GM19025 (cell line): ENCODE measurements around the gene CTSE.
A peak's percentile ranks its signal among the peaks of the same experiment; 100 is the strongest.
"Not testable (repeated sequence)": the region's sequence is repeated elsewhere in the genome, so short reads cannot be mapped to it uniquely, and the experiment has no call there.

ENCODE experiments used
- ATAC-seq: cut with Tn5 transposase; IDR thresholded peaks from one replicate; pipeline ENCODE4 v1.9.1; 2021; ENCODE audit warnings: mild to moderate bottlenecking, low read depth, moderate library complexity; ENCODE audit not compliant: unreplicated experiment

CTSE gene

GRCh38 chr1:206023695-206024094 is at the start of gene CTSE:
CTSE (minus strand) TSS chr1:206023895; CDS start chr1:206023791, 104 bp downstream.
- no peak for ATAC-seq

GRCh38 chr1:206070627-206071304 is 47.1 kb upstream of the CTSE start:
- no peak for ATAC-seq

GRCh38 chr1:206068314-206068713 is 44.6 kb upstream of the CTSE start:
- no peak for ATAC-seq

GRCh38 chr1:206067486-206068227 is 44.0 kb upstream of the CTSE start:
- ATAC-seq, result no peak

- ATAC-seq, result peak; percentile 80
Measured at GRCh38 chr1:206066479-206067171, 42.9 kb upstream of the CTSE start.

DNA sequence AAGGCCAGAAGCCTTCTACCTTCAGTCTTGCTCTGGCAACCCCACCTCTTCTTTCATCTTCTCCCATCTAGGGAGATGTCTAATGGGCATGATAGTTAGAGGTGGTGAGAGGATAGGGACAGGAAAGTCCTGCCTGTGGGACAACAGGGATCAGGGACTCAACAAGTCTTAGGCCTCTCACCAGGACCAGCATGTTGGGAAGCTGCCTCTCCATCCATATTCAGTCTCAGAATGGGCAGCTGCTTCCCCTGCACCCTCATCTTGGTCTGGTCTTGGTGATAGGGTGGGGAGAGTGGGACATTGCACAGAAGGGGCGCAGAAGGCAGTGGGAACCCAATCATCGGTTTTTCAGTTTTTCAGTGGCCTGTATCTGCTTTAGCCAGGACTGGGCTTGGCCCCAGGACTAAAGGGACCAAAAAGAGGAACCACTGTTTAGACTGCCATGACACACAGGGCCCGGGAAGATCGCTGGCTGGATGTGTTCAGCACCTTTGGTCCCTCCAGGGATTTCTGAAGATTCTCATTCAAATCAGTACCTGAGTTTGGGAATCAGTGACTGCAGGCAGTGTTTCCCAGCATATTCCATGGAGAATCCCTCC is 42.0 kb upstream of the CTSE start:
- ATAC-seq, result no peak

DNA sequence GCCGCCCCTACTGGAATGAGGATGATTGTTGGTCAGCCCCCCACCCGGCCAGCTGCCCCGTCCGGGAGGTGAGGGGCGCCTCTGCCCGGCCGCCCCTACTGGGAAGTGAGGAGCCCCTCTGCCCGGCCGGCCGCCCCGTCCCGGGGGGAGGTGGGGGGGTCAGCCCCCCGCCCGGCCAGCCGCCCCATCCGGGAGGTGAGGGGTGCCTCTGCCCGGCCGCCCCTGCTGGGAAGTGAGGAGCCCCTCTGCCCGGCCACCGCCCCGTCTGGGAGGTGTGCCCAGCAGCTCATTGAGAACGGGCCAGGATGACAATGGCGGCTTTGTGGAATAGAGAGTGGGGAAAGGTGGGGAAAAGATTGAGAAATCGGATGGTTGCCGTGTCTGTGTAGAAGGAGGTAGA is 40.8 kb upstream of the CTSE start:
- not testable (repeated sequence) for ATAC-seq

GRCh38 chr1:206064001-206064400 is 40.3 kb upstream of the CTSE start:
- not testable (repeated sequence) for ATAC-seq

DNA sequence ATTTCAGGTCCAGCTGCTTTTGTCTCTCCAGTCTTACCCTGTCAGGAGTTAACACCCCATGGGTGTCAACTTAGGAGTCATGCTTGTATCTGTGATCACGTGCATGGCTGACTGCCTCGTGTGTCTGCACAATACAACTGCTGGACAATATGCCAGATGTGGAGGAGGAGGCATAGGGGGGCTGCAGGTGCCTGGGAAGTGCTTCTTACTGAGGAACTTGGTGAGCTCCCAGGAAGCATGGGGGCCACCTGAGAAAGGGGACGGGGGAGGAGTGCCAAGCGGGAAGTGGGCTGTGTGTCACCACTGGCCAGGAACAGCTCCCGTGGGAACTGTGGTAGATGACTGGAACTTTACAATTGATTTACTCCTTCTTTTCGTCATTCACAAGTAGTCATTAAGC is 38.8 kb upstream of the CTSE start:
- no peak for ATAC-seq

DNA sequence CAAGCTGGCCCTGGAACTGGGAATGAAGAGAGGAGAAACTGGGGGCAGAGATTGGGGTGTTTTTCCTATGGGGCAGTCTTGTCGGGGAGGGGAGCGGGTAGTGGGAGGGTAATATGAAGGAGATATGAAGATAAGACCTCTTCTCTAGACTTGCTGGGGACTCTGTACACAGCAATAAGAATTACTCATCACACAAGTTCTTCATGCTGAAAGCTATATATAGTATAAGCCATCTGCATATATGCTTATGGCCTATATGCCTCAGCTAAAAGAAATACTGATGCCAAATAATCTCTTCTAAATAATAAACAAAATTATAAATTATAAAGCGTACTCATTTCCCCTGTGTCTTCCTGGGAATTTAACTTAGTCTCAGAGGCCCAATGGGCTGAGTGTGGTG is 37.1 kb upstream of the CTSE start:
- ATAC-seq, result no peak

- ATAC-seq, result no peak
Measured at GRCh38 chr1:206059355-206059915, 35.7 kb upstream of the CTSE start.

- ATAC-seq, result no peak
Measured at GRCh38 chr1:206058927-206059292, 35.2 kb upstream of the CTSE start.

DNA sequence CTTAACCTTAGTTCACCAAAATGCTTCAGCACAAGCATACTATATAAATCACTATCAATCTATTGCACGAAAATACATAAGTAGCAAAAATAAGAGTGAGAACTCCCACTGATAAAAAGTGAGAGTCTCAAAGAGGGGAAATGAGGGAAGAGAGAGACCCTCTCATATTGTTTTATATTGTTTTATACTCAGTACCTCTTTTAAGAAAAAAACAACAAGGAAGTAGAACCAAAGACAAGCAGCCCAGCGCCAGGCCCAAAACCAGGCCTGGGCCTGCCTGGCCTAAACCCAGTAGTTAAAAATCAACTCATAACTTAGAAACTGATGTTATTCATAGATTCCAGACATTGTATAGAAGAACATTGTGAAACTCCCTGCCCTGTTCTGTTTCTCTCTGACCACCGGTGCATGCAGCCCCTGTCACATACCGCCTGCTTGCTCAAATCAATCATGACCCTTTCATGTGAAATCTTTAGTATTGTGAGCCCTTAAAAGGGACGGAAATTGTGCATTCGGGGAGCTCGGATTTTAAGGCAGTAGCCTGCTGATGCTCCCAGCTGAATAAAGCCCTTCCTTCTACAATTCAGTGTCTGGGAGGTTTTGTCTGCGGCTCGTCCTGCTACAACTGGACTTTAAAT is 34.7 kb upstream of the CTSE start:
- ATAC-seq, result not testable (repeated sequence)

GRCh38 chr1:206055639-206056323 is 32.1 kb upstream of the CTSE start:
- not testable (repeated sequence) for ATAC-seq

- not testable (repeated sequence) for ATAC-seq
Measured at GRCh38 chr1:206055069-206055625, 31.5 kb upstream of the CTSE start.

- not testable (repeated sequence) for ATAC-seq
Measured at GRCh38 chr1:206053616-206054015, 29.9 kb upstream of the CTSE start.

DNA sequence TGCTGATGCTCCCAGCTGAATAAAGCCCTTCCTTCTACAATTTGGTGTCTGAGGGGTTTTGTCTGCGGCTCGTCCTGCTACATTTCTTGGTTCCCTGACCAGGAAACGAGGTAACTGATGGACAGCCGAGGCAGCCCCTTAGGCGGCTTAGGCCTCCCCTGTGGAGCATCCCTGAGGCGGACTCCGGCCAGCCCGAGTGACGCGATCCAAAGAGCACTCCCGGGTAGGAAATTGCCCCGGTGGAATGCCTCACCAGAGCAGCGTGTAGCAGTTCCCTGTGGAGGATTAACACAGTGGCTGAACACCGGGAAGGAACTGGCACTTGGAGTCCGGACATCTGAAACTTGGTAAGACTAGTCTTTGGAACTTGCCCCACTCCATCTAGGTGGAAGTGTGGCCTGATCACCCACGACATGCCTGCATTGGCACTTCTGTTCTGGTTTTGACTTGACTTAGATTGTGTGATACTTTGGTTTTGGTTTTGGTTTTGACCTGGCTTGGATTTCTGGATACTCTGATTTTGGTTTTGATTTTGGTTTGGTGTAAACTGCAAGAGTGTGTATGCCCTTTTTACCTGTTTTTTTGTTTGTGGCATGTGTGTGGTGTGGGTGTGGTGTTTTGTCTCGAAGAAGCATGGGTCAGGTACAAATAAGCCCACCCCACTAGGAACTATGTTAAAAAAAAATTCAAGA is 29.4 kb upstream of the CTSE start, which contains the start of gene RHEX:
Gene RHEX (plus strand): TSS at position 255 of the 692 bp plus-strand sequence. CDS start 44,656 bp downstream, outside the sequence.
- not testable (repeated sequence) for ATAC-seq

DNA sequence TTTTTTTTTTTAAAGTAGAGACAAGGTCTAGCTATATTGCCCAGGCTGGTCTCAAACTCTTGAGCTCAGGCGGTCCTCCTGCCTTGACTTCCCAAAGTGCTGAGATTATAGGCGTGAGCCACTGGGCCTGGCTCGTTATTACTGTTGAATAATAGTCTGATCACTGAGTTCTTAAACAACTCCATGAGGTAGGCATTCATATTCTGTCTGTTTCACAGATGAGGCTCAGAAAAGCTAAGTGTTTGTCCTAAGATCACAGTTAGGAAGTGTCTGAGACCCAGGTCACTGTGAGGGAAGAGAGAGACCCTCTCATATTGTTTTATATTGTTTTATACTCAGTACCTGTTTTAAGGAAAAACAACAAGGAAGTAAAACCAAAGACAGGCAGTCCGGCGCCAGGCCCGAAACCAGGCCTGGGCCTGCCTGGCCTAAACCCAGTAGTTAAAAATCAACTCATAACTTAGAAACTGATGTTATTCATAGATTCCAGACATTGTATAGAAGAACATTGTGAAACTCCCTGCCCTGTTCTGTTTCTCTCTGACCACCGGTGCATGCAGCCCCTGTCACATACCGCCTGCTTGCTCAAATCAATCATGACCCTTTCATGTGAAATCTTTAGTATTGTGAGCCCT is 28.7 kb upstream of the CTSE start:
- not testable (repeated sequence) for ATAC-seq
